ENCODE measurements around the gene TSC22D1.

TSC22D1 gene

GRCh38 chr13:44440046-44440608 lies 136.0 kb downstream of the TSC22D1 start:
- no peak overlapping the region for H3K4me3 ChIP-seq (ENCODE audit: low read depth, low read length)
- TF ChIP-seq CTCF (IDR thresholded peaks at IDR 0.05; ENCODE audit: insufficient read depth, low read depth, low read length, missing control alignments), result no peak
- no peak for DNase-seq (ENCODE audit: low read depth)

GRCh38 chr13:44439452-44440024 lies 136.6 kb downstream of the TSC22D1 start:
- DNase-seq (ENCODE audit: low read depth), result no peak
- TF ChIP-seq CTCF (IDR thresholded peaks at IDR 0.05; ENCODE audit: insufficient read depth, low read depth, low read length, missing control alignments), result no peak
- no peak overlapping the region for H3K4me3 ChIP-seq (ENCODE audit: low read depth, low read length)

- DNase-seq (ENCODE audit: low read depth), result no peak
- no peak overlapping the region for H3K4me3 ChIP-seq (ENCODE audit: low read depth, low read length)
- no peak for TF ChIP-seq CTCF (IDR thresholded peaks at IDR 0.05; ENCODE audit: insufficient read depth, low read depth, low read length, missing control alignments)
Measured at GRCh38 chr13:44438234-44438579, 137.9 kb downstream of the TSC22D1 start.

GRCh38 chr13:44437356-44438233 lies 138.5 kb downstream of the TSC22D1 start:
- DNase-seq (ENCODE audit: low read depth), result peak; percentile 44
- H3K4me3 ChIP-seq (ENCODE audit: low read depth, low read length), result peak overlapping the region; percentile 62
- TF ChIP-seq CTCF (IDR thresholded peaks at IDR 0.05; ENCODE audit: insufficient read depth, low read depth, low read length, missing control alignments), result no peak

- peak overlapping the region; percentile 62 for H3K4me3 ChIP-seq (ENCODE audit: low read depth, low read length)
- peak; percentile 69 for DNase-seq (ENCODE audit: low read depth)
- no peak for TF ChIP-seq CTCF (IDR thresholded peaks at IDR 0.05; ENCODE audit: insufficient read depth, low read depth, low read length, missing control alignments)
Measured at GRCh38 chr13:44436589-44437337, 139.4 kb downstream of the TSC22D1 start.

- no peak for DNase-seq (ENCODE audit: low read depth)
Measured at GRCh38 chr13:44435919-44436510, 140.1 kb downstream of the TSC22D1 start.

More at GRCh38 chr13:44435919-44436510, 140.1 kb downstream of the TSC22D1 start:
- TF ChIP-seq CTCF (IDR thresholded peaks at IDR 0.05; ENCODE audit: insufficient read depth, low read depth, low read length, missing control alignments), result no peak
- H3K4me3 ChIP-seq (ENCODE audit: low read depth, low read length), result peak overlapping the region; percentile 62

Data from GM12865 (cell line).